SK-N-SH (cell line): ENCODE measurements around the gene ZSCAN21. TPM values are rescaled to one million over a fixed set of nuclear protein-coding genes. Genes with fewer than 3 reads are reported as not detected.

Source experiments
- CTCF ChIA-PET: fragments of 300-600, 350-600 bp; formaldehyde crosslinking; extraction: SDS; loops from one replicate; lab custom pipeline; 2021; lab: Yijun Ruan, JAX
- POLR2A ChIA-PET: fragments of 350-600 bp; sonication (Branson Sonifier 250); formaldehyde crosslinking; extraction: SDS; loops from one replicate; lab custom pipeline; 2020; ENCODE audit warnings: antibody characterized with exemption, inconsistent platforms; lab: Yijun Ruan, JAX
- DNase-seq: peaks from one replicate; pipeline ENCODE4 v3.0.0; 2012
- H2AFZ ChIP-seq: fragments of 200-600 bp; sonication (generic); 2 replicates; pipeline ENCODE4 v1.8.1; 2016; ENCODE audit warnings: antibody characterized with exemption, mild to moderate bottlenecking, low read depth
- H3F3A ChIP-seq: fragments of 200-600 bp; sonication (generic); replicated peaks from 2 replicates; pipeline ENCODE3; 2016; ENCODE audit warnings: antibody characterized with exemption, mild to moderate bottlenecking; ENCODE audit not compliant: insufficient read depth
- H3K27ac ChIP-seq, 2 experiments: fragments of 200-500 bp in 1 of 2; fragments of 200-600 bp in 1 of 2; sonication (Bioruptor generic) in 1 of 2; sonication (generic), shearing (Covaris generic) in 1 of 2; 2 replicates each; pipeline versions ENCODE4 v1.5.1 to v1.6.1; 2014 to 2016; ENCODE audit warnings: low read depth in 2 of 2, inconsistent platforms in 1 of 2, low read length in 1 of 2, mild to moderate bottlenecking in 1 of 2, mixed read lengths in 1 of 2
- H3K27me3 ChIP-seq: fragments of 200-600 bp; sonication (generic), shearing (Covaris generic); 2 replicates; pipeline ENCODE4 v1.6.1; 2016; ENCODE audit warnings: mixed run types; ENCODE audit not compliant: insufficient read depth
- H3K36me3 ChIP-seq, 2 experiments: fragments of 200-500 bp in 1 of 2; fragments of 200-600 bp in 1 of 2; sonication (Bioruptor generic) in 1 of 2; sonication (generic) in 1 of 2; replicated peaks in 1 of 2; 2 replicates each; pipeline versions ENCODE3 to v1.5.1; 2014 to 2016; ENCODE audit warnings: low read length in 1 of 2, mild to moderate bottlenecking in 1 of 2; ENCODE audit not compliant: insufficient read depth in 2 of 2, control insufficient read depth in 1 of 2
- H3K4me1 ChIP-seq, 2 experiments: fragments of 200-500 bp in 1 of 2; fragments of 200-600 bp in 1 of 2; sonication (Bioruptor generic) in 1 of 2; sonication (generic), shearing (Covaris generic) in 1 of 2; 2 replicates each; pipeline versions ENCODE4 v1.5.1 to v1.6.1; 2014 to 2016; ENCODE audit warnings: low read depth in 1 of 2, low read length in 1 of 2, mixed run types in 1 of 2; ENCODE audit not compliant: insufficient read depth in 2 of 2, control insufficient read depth in 1 of 2
- H3K4me2 ChIP-seq: fragments of 200-600 bp; sonication (generic), shearing (Covaris generic); 2 replicates; pipeline ENCODE4 v1.6.1; 2017; ENCODE audit warnings: mixed run types
- H3K4me3 ChIP-seq, 2 experiments: fragments of 200-500 bp in 1 of 2; fragments of 200-600 bp in 1 of 2; sonication (Bioruptor generic) in 1 of 2; sonication (generic), shearing (Covaris generic) in 1 of 2; 2 replicates each; pipeline versions ENCODE4 v1.5.1 to v1.8.1; 2014 to 2016; ENCODE audit warnings: low read depth in 2 of 2, inconsistent platforms in 1 of 2, low read length in 1 of 2, mild to moderate bottlenecking in 1 of 2, mixed read lengths in 1 of 2, moderate library complexity in 1 of 2
- H3K79me2 ChIP-seq: fragments of 200-600 bp; sonication (generic); 2 replicates; pipeline ENCODE4 v1.8.1; 2017; ENCODE audit warnings: mild to moderate bottlenecking; ENCODE audit not compliant: insufficient read depth
- H3K9ac ChIP-seq: fragments of 200-600 bp; sonication (generic); 2 replicates; pipeline ENCODE4 v1.6.1; 2017; ENCODE audit warnings: mixed run types
- H3K9me2 ChIP-seq: fragments of 200-600 bp; sonication (generic); 2 replicates; pipeline ENCODE4 v1.6.1; 2017; ENCODE audit warnings: mixed run types
- H3K9me3 ChIP-seq: fragments of 200-600 bp; sonication (generic); 2 replicates; pipeline ENCODE4 v1.6.1; 2017; ENCODE audit warnings: mixed run types, mild to moderate bottlenecking, moderate library complexity
- H4K20me1 ChIP-seq: fragments of 200-600 bp; sonication (generic); 2 replicates; pipeline ENCODE4 v1.6.1; 2017; ENCODE audit warnings: mild to moderate bottlenecking, mixed run types; ENCODE audit not compliant: insufficient read depth
- CHD2 ChIP-seq: fragments of 150-350 bp; IDR thresholded peaks from 2 replicates; pipeline ENCODE4 v1.6.1; 2018; ENCODE audit warnings: low read length; ENCODE audit not compliant: partially characterized antibody
- ELF1 ChIP-seq: IDR thresholded peaks from 2 replicates; pipeline ENCODE4 v1.4.0; 2012
- EZH2phosphoT487 ChIP-seq: fragments of 200-600 bp; sonication (generic); IDR thresholded peaks from 2 replicates; pipeline ENCODE4 v1.6.1; 2017; ENCODE audit warnings: low read depth, mixed run types, mild to moderate bottlenecking, antibody characterized with exemption, moderate library complexity, borderline replicate concordance
- FOXM1 ChIP-seq: IDR thresholded peaks from 2 replicates; pipeline ENCODE4 v1.4.0; 2012; ENCODE audit warnings: low read depth, mild to moderate bottlenecking
- JUND ChIP-seq: IDR thresholded peaks from 2 replicates; pipeline ENCODE4 v1.4.0; 2012
- MXI1 ChIP-seq: IDR thresholded peaks from 2 replicates; pipeline ENCODE4 v1.6.1; 2012; ENCODE audit warnings: mild to moderate bottlenecking, low read depth, low read length, improper control_type of control experiment
- RCOR1 ChIP-seq: fragments of 150-350 bp; IDR thresholded peaks from 2 replicates; pipeline ENCODE4 v1.6.1; 2017; ENCODE audit warnings: antibody characterized with exemption, low read length
- REST ChIP-seq: IDR thresholded peaks from 2 replicates; pipeline ENCODE4 v1.6.1; 2012; ENCODE audit warnings: mild to moderate bottlenecking, low read depth, low read length, moderate library complexity
- RFX5 ChIP-seq: IDR thresholded peaks from 2 replicates; pipeline ENCODE4 v1.6.1; 2012; ENCODE audit warnings: mild to moderate bottlenecking, improper control_type of control experiment, low read length
- RXRA ChIP-seq: IDR thresholded peaks from 2 replicates; pipeline ENCODE4 v1.4.0; 2012; ENCODE audit warnings: low read depth, mild to moderate bottlenecking, borderline replicate concordance
- WGBS: methylation state at CpG from one replicate; pipeline ENCODE4 v1.1.6; 2017; ENCODE audit warnings: low lambda C conversion rate; 5-methylcytosine and 5-hydroxymethylcytosine counted together
- polyA plus RNA-seq, 3 experiments: library from polyadenylated mRNA; depleted of rRNA; stranded (reverse); fragments of >200 nt; gene quantifications; 2 replicates each; pipeline ENCODE4 v1.2.3, GENCODE V29; 2012
- TF ChIP-seq, protein P1 (sequence below): fragments of 200-600 bp; sonication (generic); IDR thresholded peaks from 2 replicates; pipeline ENCODE4 v1.6.1; 2017; ENCODE audit warnings: antibody characterized with exemption, mild to moderate bottlenecking, moderate library complexity
- TF ChIP-seq, protein P2 (sequence below): IDR thresholded peaks from 2 replicates; pipeline ENCODE4; 2012

ZSCAN21 gene
- polyA plus RNA-seq, 1 of the 3 experiments (the other 2 are of a cell fraction): 17.5 TPM

DNA sequence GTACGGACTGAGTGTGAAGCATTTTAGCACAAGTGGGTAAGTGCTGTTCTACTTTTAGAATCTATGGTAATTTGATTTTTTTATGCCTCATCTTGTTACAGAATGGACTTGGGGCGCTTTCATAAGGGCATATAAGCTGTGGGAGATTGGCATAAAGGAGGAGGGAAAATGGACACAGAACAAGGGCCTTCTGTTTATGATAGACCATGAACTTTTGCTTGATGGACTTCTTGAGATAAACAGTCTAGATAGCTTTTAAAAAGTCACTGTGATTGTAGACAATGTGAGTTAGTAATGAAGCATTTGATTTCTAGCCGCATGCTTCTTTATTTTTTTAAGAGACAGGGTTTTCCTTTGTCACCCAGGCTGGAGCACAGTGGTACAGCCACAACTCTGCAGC is 2.0 kb downstream of the ZSCAN21 start:
- Histone ChIP-seq H4K20me1 (no peaks in the 10 kb centered on the region; the same call in 1 of the 2 replicates), H2AFZ (no peak overlapping the region), H3K4me3 (no peak overlapping the region), H3K4me2 (no peak overlapping the region), H3K27me3 (no peaks in the 10 kb centered on the region), H3K9me3 (no peaks in the 10 kb centered on the region), H3K9me2 (no peaks in the 10 kb centered on the region), H3K79me2 (peaks cover 59% of the 10 kb centered on the region), H3K9ac (no peak overlapping the region), H3K36me3 (peaks cover 8 to 21% of the 10 kb centered on the region in 2 experiments), H3K27ac (no peak overlapping the region), H3K4me1 (peaks cover 5 to 9% of the 10 kb centered on the region in 2 experiments; a peak in 2 of 4 replicates), H3F3A (peaks cover 23% of the 10 kb centered on the region)
- 100% methylated on average over 3 of the region's 3 CpGs for WGBS
- no peak for DNase-seq
- ChIA-PET CTCF (interaction anchor here (0.7 to 5.5 kb wide), 11 partner anchors 12 to 138 kb away, joined by 3 to 60 read pairs (median 5); partner anchors contain the start of gene ZNF3), POLR2A (interaction anchor here (1.2 to 1.3 kb wide), 2 partner anchors 12 to 58 kb away, joined by 3 read pairs; no protein-coding TSS in a partner anchor)
- TF ChIP-seq, protein P1, sequence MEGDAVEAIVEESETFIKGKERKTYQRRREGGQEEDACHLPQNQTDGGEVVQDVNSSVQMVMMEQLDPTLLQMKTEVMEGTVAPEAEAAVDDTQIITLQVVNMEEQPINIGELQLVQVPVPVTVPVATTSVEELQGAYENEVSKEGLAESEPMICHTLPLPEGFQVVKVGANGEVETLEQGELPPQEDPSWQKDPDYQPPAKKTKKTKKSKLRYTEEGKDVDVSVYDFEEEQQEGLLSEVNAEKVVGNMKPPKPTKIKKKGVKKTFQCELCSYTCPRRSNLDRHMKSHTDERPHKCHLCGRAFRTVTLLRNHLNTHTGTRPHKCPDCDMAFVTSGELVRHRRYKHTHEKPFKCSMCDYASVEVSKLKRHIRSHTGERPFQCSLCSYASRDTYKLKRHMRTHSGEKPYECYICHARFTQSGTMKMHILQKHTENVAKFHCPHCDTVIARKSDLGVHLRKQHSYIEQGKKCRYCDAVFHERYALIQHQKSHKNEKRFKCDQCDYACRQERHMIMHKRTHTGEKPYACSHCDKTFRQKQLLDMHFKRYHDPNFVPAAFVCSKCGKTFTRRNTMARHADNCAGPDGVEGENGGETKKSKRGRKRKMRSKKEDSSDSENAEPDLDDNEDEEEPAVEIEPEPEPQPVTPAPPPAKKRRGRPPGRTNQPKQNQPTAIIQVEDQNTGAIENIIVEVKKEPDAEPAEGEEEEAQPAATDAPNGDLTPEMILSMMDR: no peak
- TF ChIP-seq EZH2phosphoT487 (no peak), CHD2 (no peak), REST (no peak), MXI1 (no peak), RFX5 (no peak), RXRA (no peak), JUND (no peak), ELF1 (no peak), FOXM1 (no peak), RCOR1 (no peak)
- TF ChIP-seq, protein P2, sequence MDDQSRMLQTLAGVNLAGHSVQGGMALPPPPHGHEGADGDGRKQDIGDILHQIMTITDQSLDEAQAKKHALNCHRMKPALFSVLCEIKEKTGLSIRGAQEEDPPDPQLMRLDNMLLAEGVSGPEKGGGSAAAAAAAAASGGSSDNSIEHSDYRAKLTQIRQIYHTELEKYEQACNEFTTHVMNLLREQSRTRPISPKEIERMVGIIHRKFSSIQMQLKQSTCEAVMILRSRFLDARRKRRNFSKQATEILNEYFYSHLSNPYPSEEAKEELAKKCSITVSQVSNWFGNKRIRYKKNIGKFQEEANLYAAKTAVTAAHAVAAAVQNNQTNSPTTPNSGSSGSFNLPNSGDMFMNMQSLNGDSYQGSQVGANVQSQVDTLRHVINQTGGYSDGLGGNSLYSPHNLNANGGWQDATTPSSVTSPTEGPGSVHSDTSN: no peak
